Activated CD4-positive, alpha-beta T cell treated with anti-CD3 and anti-CD28 coated beads, Interleukin-2, amount 10 ng/mL, durations not matched to agents 7 days and 5 days (primary cell): ENCODE data around the gene LMAN2L. TPM values are rescaled to one million over a fixed set of nuclear protein-coding genes. Genes with fewer than 3 reads are reported as not detected.
"Not testable (repeated sequence)": the region's sequence is repeated elsewhere in the genome, so short reads cannot be mapped to it uniquely, and the experiment has no call there.

ENCODE experiments used
- CTCF ChIA-PET: fragments of 350-600 bp; sonication (Branson Sonifier 250); formaldehyde crosslinking; loops from one replicate; lab custom pipeline; 2021; ENCODE audit warnings: antibody characterized with exemption; lab: Charles Lee
- POLR2A ChIA-PET: fragments of 350-600 bp; sonication (Branson Sonifier 250); formaldehyde crosslinking; loops from one replicate; lab custom pipeline; 2021; ENCODE audit warnings: antibody characterized with exemption; lab: Charles Lee
- DNase-seq: peaks from one replicate; pipeline ENCODE4 v3.0.0-alpha.2; 2020
- H3K27ac Mint-ChIP-seq: one replicate; pipeline ENCODE4 v1.8.0; 2021; ENCODE audit warnings: mild to moderate bottlenecking, moderate library complexity, mixed read lengths
- H3K27me3 Mint-ChIP-seq: one replicate; pipeline ENCODE4 v1.8.0; 2021; ENCODE audit warnings: mixed read lengths
- H3K36me3 Mint-ChIP-seq: one replicate; pipeline ENCODE4 v1.8.0; 2021; ENCODE audit warnings: low read depth, mixed read lengths
- H3K4me1 Mint-ChIP-seq: one replicate; pipeline ENCODE4 v1.8.0; 2021; ENCODE audit warnings: mixed read lengths
- H3K4me3 Mint-ChIP-seq: one replicate; pipeline ENCODE4 v1.8.0; 2021; ENCODE audit warnings: mild to moderate bottlenecking, moderate library complexity, mixed read lengths
- H3K9me3 Mint-ChIP-seq: one replicate; pipeline ENCODE4 v1.8.0; 2021; ENCODE audit warnings: mixed read lengths
- total RNA-seq, 2 experiments: library from RNA; stranded (reverse); gene quantifications; one replicate each; pipeline ENCODE4 v1.2.3, GENCODE V29; 2021

Gene LMAN2L
- total RNA-seq, 2 experiments from 2014 or later: 7.5 to 8.0 TPM

DNA sequence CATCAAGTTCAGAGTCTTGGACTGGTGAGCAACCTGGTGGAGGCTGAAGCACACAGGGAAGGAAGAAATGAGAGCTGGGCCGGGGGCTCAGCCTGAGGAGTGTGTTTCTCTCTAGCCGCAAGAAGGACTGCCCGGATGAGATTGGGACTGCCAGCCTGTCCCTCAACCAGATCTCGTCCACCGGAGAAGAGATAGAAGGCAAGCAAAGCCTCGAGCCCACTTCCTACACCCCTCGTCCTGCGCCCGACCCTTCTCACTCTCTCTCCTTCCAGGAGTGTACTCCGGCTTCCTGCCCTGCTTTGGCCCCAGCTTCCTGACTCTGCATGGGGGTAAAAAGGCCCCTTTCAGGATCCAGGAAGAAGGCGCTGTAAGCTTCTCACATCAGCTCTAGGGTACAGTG lies 71.1 kb downstream of the LMAN2L start:
- Mint-ChIP-seq H3K36me3 (no peaks in the 10 kb centered on the region), H3K4me1 (no peaks in the 10 kb centered on the region), H3K27ac (no peak overlapping the region), H3K9me3 (peaks cover 4% of the 10 kb centered on the region), H3K27me3 (peaks cover under 1% of the 10 kb centered on the region), H3K4me3 (no peak overlapping the region)
- POLR2A ChIA-PET: no interaction called here
- CTCF ChIA-PET: no interaction called here
- DNase-seq: no peak

DNA sequence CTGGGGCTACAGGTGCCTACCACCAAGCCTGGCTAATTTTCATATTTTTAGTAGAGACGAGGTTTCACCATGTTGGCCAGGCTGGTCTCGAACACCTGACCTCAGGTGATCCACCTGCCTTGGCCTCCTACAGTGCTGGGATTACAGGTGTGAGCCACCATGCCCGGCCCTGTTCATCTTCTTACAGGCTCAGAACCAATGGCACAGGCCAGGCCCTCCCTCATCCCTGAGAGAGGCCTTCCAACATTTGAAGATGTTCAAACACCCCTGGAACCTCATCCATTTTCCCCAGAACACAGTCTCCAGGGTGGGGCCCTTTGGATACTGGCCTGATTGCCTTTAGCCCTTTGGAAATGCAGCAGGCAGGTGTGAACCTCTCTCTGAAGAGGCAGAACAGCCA lies 74.1 kb downstream of the LMAN2L start:
- POLR2A ChIA-PET, H3K36me3 Mint-ChIP-seq, H3K9me3 Mint-ChIP-seq, H3K27ac Mint-ChIP-seq, H3K4me1 Mint-ChIP-seq, DNase-seq, H3K4me3 Mint-ChIP-seq, H3K27me3 Mint-ChIP-seq: not testable (repeated sequence)
- CTCF ChIA-PET: interaction anchor here (0.7 kb wide), 1 partner anchor 478 kb away, joined by 3 read pairs; no protein-coding TSS in a partner anchor

DNA sequence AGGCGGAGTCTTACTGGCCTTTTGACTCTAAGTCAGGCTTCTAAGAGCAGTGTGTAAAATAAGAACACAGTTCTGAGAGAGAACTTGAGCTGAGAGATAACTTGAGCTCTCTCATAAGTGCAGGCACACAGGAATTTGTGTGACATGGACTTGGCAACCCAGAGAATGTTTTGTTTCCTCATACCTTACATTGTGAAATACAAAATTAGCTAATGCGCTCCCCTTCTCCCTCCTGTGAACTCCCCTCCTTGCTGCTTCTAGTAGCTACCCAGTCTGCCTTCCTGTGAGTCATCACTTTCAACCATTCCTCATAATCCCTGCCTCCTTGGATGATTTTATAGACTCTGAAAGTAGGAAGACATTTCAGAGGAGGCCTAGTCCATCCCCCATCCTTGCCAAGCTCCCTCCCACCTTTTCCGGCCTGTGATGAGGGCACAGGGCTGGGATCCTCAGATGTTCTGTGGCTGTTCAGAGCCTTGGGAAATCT lies 74.7 kb downstream of the LMAN2L start:
- Mint-ChIP-seq H3K36me3 (no peaks in the 10 kb centered on the region), H3K4me1 (no peaks in the 10 kb centered on the region), H3K9me3 (peaks cover 4% of the 10 kb centered on the region), H3K4me3 (no peak overlapping the region), H3K27me3 (no peaks in the 10 kb centered on the region), H3K27ac (no peak overlapping the region)
- DNase-seq: no peak
- ChIA-PET POLR2A (no interaction called here), CTCF (interaction anchor here (0.5 to 0.7 kb wide), 2 partner anchors 32 to 478 kb away, joined by 3 read pairs; no protein-coding TSS in a partner anchor)

DNA sequence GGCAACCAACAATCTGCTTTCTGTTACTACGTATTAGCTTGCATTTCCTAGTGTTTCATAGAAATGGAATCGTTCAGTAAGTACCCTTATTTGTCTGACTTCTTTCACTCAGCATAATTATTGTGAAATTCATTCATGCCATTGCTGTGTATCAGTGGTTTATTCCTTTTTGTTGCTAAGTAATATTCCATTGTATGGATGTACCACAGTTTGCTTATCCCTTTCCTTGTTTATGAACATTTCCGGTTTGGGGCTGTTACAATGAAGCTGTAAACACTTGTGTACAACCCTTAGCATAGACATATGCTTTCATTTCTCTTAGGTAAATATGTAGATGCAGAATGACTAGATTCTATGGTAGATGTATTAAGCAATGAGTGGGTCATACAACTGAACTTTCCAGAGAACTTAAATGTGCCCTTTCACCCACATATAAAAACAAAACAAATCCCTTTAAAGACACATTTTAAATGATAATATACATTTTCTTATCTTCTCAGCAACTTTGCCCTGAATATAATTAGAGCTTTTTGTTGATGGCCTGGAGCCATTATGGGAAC lies 75.4 kb downstream of the LMAN2L start:
- H3K27ac Mint-ChIP-seq: no peak overlapping the region
- no peaks in the 10 kb centered on the region for H3K4me1 Mint-ChIP-seq
- H3K9me3 Mint-ChIP-seq: peaks cover 4% of the 10 kb centered on the region
- ChIA-PET POLR2A (no interaction called here), CTCF (interaction anchor here (0.5 to 1.0 kb wide), 2 partner anchors 31 to 257 kb away, joined by 3 read pairs; no protein-coding TSS in a partner anchor)
- no peak overlapping the region for H3K4me3 Mint-ChIP-seq
- H3K27me3 Mint-ChIP-seq: no peaks in the 10 kb centered on the region
- no peak for DNase-seq
- no peaks in the 10 kb centered on the region for H3K36me3 Mint-ChIP-seq

DNA sequence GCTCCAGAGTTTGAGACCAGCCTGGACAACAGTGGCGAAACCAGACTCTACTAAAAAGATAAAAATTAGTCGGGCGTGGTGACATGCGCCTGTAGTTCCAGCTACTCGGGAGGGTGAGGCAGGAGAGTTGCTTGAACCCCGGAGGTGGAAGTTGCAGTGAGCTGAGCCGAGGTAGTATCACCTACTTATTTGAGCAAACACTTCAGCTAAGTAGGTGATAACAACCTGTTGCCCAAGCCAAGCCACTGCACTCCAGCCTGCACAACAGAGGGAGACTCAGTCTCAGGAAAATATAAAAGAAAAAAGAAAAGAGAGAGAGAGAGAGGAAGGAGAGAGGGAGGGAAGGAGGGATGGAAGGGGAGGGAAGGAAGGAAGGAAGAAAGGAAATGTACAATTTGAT lies 76.0 kb downstream of the LMAN2L start:
- Mint-ChIP-seq H3K4me1 (no peaks in the 10 kb centered on the region), H3K9me3 (peaks cover 4% of the 10 kb centered on the region), H3K4me3 (no peak overlapping the region), H3K36me3 (no peaks in the 10 kb centered on the region), H3K27me3 (no peaks in the 10 kb centered on the region), H3K27ac (no peak overlapping the region)
- DNase-seq: no peak
- POLR2A ChIA-PET: no interaction called here
- CTCF ChIA-PET: interaction anchor here (1.0 kb wide), 1 partner anchor 256 kb away, joined by 3 read pairs; no protein-coding TSS in a partner anchor

DNA sequence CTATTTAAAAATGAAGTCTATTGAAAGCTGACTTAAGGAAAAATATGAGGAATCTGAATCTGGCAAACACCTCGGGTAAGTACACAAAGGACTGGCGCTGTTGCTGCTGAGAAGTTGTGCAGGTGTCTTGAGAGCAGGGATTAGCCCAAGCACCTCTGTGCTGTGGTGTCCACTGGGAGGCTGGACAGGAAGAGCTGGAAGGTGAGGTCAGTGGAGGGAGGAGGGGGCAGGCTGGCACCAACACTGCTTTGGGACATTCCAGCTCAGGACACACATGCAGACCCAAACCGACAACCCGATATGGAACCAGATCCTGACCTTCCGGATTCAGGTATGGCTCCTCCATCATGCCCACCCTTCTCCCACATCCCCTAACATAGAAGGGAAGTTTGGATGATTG lies 76.7 kb downstream of the LMAN2L start:
- CTCF ChIA-PET: interaction anchor here (1.0 kb wide), 1 partner anchor 256 kb away, joined by 3 read pairs; no protein-coding TSS in a partner anchor
- Mint-ChIP-seq H3K4me3 (no peak overlapping the region), H3K27ac (no peak overlapping the region), H3K4me1 (no peaks in the 10 kb centered on the region), H3K9me3 (peaks cover 4% of the 10 kb centered on the region), H3K36me3 (no peaks in the 10 kb centered on the region), H3K27me3 (peaks cover 2% of the 10 kb centered on the region)
- POLR2A ChIA-PET: no interaction called here
- DNase-seq: no peak

DNA sequence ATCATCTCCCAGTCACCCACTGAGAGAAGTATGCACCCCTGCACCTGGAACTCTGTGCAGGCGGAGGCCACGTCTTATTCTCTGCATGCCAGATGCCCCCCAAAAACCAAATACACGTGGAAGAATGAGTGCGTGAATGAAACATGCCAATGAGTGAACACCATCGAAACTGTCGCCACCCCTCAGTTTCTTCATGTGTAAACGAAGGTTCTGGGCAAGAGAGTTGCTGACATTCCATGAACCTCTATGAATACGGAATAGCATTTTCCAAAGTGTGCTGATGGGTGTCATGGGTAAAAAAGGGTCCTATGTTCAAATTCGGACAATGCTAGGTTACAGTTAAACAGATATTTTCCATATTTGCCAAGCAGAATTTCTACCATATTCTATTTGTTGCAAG lies 77.5 kb downstream of the LMAN2L start:
- CTCF ChIA-PET: no interaction called here
- peaks cover 4% of the 10 kb centered on the region for H3K9me3 Mint-ChIP-seq
- no peaks in the 10 kb centered on the region for H3K36me3 Mint-ChIP-seq

DNA sequence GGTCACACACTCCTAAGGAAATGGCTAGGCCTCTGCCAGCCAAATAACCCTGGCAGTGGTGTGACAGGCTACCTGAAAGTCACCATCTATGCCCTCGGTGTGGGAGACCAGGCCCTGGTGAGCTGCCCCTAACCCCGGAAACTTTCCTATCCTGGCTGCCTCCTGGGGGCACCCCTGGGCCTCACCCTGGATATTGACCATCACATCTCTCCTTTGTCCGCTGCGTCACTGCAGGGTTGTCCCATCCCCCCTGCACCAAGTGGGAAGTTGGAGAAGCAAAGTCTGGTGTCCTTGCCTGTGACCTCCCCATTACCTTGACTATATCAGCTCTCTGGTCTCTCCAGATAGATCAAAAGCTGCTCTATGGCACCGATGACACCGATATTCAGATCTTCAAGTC lies 78.5 kb downstream of the LMAN2L start:
- ChIA-PET POLR2A (no interaction called here), CTCF (no interaction called here)
- Mint-ChIP-seq H3K4me1 (no peaks in the 10 kb centered on the region), H3K27me3 (peaks cover 6% of the 10 kb centered on the region), H3K27ac (no peak overlapping the region), H3K36me3 (no peaks in the 10 kb centered on the region), H3K4me3 (no peak overlapping the region), H3K9me3 (peaks cover 4% of the 10 kb centered on the region)
- DNase-seq: no peak

More for the DNA sequence above, 77.5 kb downstream of the LMAN2L start:
- H3K4me1 Mint-ChIP-seq: no peaks in the 10 kb centered on the region
- no peak overlapping the region for H3K4me3 Mint-ChIP-seq
- DNase-seq: no peak
- POLR2A ChIA-PET: no interaction called here
- H3K27ac Mint-ChIP-seq: no peak overlapping the region
- peaks cover 6% of the 10 kb centered on the region for H3K27me3 Mint-ChIP-seq

DNA sequence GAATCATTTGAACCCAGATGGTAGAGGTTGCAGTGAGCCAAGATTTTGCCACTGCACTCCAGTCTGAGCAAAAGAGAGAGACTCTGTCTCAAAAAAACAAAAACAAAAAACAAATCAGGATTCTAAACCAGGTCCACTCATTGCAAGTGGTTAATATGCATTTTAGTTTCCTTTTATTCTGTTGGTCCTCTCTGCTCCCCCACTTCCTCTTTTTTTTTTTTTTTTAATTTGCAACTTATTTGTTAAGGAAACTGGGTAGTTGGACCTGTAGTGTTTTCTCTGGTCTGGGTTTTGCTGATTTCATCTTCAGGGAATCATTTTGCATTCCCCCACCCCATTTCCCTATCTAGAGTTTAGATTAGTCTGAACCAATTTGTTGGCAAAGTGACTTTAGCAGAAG lies 83.3 kb downstream of the LMAN2L start:
- Mint-ChIP-seq H3K4me1 (no peaks in the 10 kb centered on the region), H3K4me3 (no peak overlapping the region), H3K36me3 (no peaks in the 10 kb centered on the region), H3K9me3 (no peaks in the 10 kb centered on the region), H3K27ac (no peak overlapping the region), H3K27me3 (peaks cover 6% of the 10 kb centered on the region)
- DNase-seq: no peak
- CTCF ChIA-PET: no interaction called here
- POLR2A ChIA-PET: no interaction called here

Other genes starting within 250 kb of the LMAN2L start
- gene NEURL3, start 234.7 kb downstream of the LMAN2L start, total RNA-seq: under 1 TPM; 0.22 to 0.27 TPM
- gene ARID5A, start 203.3 kb downstream of the LMAN2L start, total RNA-seq: 10 to 100 TPM; 47.2 to 50.5 TPM
- 10 to 100 TPM; 47.2 to 52.4 TPM for gene KANSL3, start 101.8 kb downstream of the LMAN2L start, total RNA-seq
- gene FER1L5, start 97.3 kb downstream of the LMAN2L start, total RNA-seq: not detected
- gene CNNM4, start 20.8 kb upstream of the LMAN2L start, total RNA-seq: 1 to 10 TPM; 8.2 to 8.3 TPM
- 10 to 100 TPM; 31.4 to 41.5 TPM for gene CNNM3, start 76.2 kb upstream of the LMAN2L start, total RNA-seq
- 10 to 100 TPM; 17.0 to 17.3 TPM for gene ANKRD23, start 104.0 kb upstream of the LMAN2L start, total RNA-seq
- gene ANKRD39, start 118.0 kb upstream of the LMAN2L start, total RNA-seq: 10 to 100 TPM; 32.8 to 35.8 TPM
- 10 to 100 TPM; 25.5 to 35.4 TPM for gene SEMA4C, start 130.0 kb upstream of the LMAN2L start, total RNA-seq
- gene FAM178B, start 246.5 kb upstream of the LMAN2L start, total RNA-seq: under 1 TPM; 0.47 to 0.79 TPM